Stimulated activated CD4-positive, alpha-beta T cell treated with anti-CD3 and anti-CD28 coated beads, TNF-alpha, amount 100 ng/mL, for 24 hours (primary cell): Measurements from ENCODE around the gene UBE2R2.
A peak's percentile ranks its signal among the peaks of the same experiment; 100 is the strongest.
"Not testable (repeated sequence)": the region's sequence is repeated elsewhere in the genome, so short reads cannot be mapped to it uniquely, and the experiment has no call there.

Experiments used
- DNase-seq, 3 experiments: peaks; one replicate each; pipeline ENCODE4 v3.0.0-alpha.2; 2020; ENCODE audit warnings: low read depth in 3 of 3

UBE2R2 gene

DNA sequence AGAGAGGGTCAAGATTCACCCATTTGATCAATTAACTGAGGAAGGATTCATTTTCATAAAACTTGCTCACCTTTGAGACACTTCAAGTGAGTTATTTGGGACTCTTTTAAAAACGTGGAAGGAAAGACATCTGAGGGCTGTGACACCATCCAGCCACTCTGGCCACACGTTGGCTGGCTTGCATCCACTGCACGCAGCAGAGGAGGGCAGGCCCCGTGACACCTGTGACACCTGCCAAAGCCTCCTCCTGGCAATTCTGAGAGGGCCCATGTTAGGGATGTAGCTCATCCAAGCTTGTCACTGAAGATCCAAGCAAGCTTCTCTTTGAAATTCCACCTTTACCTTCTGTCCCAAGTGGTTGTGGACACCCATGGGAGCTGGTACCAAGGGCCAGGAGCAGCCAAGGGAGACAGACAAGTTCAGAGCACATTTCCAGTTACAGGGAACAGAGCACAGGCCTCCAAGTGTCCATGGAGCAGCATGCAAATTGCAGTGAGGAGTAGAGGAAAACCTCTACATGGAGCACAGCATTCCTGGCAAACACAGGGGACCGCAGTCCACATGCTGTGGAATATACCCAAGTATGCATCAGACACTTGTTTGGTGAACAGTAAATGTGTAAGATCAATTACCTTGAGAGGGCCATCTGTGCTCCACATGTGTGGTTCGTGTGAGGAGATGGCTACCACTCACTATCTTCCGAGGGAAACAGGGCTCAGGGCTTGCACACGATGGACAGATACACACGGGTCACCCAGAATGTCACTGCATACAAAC lies 16.8 kb upstream of the UBE2R2 start:
- no peak for DNase-seq

DNA sequence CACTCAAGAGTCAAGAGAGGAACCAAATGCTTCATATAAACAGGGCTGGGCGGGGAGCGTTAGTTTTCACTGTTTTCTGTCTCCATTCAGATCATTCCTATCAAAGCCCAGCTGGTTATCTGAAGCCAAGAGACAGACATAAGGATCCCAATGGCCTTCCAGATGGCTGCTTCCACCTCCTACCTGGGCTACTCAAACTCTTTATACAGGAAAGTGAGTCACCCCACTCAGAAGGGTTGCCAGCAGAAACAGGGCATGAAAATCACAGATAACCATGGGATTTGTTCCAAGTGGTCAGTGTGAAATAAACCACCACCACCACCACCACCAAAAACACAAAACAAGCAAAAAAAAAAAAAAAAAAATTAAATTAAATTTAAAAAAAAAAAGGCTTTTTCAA lies 16.1 kb upstream of the UBE2R2 start:
- DNase-seq, result no peak

DNA sequence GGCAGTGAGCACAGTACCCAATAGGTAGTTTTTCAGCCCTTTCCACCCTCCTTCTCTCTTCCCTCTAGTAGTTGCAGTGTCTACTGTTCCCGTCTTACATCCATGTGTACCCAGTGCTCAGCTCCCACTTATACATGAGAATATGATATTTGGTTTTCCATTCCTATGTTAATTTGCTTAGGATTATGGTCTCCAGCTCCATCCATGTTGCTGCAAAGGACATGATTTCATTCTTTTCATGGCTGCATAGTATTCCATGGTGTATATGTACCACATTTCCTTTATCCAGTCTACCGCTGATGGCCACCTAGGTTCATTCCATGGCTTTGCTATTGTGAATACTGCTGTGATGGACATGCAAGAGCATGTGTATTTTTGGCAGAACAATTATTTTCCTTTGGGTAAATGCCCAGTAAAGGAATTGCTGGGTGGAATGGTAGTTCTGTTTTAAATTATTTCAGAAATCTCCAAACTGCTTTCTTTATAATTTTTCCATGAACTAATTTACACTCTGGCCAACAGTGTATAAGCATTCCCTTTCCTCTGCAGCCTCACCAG lies 14.9 kb upstream of the UBE2R2 start:
- not testable (repeated sequence) for DNase-seq

DNA sequence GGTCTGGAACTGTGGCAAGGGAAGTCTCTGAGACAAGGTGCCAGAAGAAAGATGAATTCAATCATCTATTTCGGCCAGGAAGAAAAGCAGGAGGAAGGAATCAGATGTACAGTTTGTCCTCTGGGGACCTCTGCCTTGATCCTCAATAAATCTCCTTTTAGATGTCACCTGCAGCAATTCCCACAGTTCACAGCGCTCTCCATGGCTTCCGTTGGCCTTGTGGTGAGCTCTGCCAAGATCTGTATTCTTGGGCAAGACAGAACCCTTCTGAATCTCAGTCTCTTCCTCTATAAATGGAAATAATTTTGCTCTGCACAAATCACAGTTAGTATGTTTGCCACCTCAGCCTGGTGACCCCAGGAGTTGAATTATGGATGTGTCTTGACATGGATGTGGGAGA lies 12.8 kb upstream of the UBE2R2 start:
- DNase-seq, result not testable (repeated sequence)

DNA sequence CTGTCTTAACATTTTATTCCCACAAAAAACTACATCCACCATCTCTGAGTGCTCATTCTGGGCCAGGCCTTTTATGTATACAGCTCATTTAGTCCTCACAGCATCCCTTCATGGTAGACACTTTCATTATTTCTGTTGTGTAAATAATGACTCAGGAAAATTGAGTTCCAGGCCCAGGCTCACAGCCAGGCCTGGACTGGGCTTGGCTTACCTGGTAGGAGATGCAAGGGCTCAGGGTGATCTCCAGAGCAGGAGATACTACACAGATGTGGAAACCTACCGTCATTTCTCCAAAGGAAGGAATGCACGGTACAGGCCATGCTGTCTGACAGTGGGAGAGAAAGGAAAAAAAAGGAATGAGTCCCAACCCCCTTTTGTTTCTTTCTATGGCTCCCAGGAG lies 9.8 kb upstream of the UBE2R2 start:
- DNase-seq, result not testable (repeated sequence)

DNA sequence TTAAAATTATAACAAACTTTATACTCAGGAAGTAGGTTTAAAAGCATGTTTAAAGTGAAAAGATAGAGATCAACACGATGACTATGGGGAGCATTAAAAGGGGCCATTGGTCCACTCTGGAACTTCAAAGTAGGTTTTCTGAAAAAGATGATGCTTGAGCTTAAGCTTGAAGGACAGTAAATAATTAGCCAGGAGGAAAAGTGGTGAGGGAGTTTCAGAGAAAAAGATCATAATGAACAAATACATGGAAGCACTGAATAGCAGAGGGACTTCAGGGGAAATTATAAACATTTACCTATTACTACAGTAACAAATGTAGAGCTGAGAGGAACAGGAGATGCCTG lies 8.0 kb upstream of the UBE2R2 start:
- DNase-seq, result not testable (repeated sequence)

DNA sequence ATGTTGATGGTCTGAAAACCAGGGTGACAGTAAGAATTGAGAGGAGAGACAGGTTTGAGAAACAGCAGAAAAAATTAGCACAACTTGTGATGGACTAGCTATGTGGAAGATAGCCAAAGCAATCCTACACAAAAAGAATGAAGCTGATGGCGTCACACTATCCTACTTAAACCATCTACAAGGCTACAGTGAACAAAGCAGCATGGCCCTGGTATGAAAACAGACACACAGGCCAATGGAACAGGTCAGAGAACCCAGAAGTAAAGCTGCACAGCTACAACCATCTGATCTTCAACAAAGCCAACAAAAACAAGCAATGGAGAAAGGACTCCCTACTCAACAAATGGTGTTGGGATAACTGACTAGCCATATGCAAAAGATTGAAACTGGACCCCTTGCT lies 7.5 kb upstream of the UBE2R2 start:
- no peak for DNase-seq

DNA sequence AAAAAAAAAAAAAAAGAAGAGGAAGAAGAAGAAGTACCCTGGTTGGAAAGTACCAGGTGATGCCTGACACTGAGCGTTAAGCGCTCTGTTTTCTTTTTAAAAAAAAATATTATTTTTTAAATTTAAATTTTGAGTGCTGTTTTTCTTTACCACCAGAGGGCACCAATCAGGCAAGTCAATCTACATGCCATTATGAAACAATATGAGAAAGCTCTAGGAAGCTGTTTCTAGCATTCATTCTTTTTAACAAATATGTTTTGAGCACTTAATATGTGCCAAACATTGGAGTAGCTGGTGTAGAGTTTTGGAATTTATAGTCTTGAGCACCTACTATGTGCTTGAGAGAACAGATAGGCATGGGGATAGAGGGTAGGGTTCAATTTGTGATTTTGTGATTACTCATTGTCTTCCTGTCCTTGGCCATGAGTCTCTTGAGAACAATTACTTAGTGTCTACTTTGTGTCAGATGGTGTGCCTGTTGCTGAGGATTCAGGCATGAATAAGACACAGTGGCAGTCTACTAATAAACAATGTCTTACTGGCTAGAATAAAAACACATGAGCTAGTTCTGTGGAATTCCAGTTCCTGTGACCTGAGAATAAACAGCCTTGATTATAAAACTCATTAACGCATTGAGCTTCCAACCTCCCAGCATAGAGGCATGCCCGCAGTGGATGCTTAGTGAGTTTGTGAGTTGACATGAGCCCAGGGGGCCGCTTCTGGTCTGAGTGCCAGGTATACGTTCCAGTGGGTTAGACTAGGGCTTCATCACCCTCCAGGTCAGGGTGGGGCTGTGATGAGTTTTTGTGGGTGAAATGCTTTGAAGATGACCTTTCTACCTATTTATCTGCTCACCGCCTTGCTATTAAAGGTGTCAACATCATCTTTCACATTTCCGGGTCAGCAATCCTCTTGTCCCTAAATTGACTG lies 3.0 kb upstream of the UBE2R2 start:
- no peak for DNase-seq

DNA sequence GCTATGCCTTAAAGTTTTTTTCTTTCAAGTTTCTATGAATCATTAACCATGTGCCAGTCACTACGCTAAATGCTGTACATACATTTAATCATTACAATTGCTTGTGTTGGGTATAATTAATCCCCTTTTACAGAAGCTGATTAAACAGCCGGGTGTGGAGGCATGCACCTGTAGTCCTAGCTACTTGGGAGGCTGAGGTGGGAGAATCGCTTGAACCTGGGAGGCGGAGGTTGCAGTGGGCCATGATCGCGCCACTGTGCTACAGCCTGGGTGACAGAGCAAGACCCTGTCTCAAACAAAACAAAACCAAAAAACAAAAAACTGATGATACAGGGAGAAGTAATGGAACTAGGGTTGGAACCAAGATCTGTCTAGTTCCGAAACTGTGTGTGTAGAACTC lies 1.2 kb upstream of the UBE2R2 start:
- no peak for DNase-seq

DNA sequence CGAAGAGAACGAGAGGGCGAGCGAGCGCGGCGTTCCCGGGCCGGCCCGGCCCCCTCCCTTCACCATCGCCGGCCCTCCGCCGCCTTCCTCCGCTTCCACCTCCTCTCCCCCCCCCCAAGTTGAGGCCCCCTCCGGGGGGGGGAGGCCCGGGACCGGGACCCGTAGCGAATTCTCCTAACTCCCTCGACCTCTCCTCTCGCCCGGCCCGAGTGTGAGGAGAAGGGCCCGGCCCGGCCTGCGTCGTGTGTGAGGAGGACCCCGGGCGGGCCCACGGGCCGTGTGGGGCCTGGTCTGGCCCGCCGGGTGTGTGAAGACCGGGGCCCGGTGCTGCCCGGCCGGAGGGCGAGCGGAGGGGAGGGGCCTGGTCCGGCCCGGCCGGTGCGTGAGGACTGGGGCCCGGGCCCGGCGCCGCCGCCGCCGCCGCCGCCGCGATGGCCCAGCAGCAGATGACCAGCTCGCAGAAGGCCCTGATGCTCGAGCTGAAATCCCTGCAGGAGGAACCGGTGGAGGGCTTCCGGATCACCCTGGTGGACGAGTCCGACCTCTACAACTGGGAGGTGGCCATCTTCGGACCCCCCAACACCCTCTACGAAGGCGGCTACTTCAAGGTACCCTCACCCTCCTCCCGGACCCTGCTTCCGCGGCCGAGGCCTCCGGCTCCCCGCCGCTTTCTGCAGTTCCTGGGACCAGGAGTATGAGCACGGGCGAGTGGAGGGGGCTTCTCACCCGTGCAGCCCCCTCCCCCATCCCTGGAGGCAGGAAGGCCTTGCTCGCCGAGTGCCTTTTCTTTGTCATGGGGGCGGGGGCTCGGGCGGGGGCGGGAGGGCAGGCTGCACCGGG lies 587 bp downstream of the UBE2R2 start:
- DNase-seq, result peak; percentile 11 to 48 (median 19)

DNA sequence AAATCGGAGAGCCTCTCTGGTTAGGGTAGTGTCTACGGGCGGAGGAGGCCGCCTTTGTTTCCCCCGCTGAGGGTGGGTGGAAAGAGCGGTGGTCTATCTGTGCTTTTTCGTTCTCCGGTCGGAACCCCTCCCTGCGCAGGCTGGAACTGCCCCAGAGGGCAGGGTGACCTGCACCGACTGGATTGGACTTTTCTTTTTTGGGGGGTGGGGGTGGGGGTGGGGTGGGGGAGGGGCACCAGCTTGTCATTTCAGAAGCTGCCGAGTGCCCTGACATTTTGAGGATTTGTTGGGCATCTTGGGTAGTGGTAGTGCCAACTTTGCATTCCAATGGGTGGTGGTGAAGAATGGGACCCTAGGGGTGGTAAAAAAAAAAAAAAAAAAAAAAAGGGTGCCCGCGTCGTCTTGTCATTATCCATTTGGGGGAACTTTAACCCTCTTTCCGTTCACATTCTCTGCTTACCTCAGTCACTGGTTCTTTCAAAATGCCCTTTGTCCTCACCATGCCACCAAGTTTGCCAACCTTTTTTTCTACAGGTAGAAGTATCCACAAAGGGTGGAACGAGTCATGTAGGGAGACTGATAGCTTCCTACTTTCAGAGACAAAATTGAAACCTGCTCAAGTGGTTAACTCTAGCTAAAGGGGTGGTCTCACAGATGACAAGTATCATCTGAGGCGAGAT lies 1.3 kb downstream of the UBE2R2 start:
- DNase-seq, result no peak

DNA sequence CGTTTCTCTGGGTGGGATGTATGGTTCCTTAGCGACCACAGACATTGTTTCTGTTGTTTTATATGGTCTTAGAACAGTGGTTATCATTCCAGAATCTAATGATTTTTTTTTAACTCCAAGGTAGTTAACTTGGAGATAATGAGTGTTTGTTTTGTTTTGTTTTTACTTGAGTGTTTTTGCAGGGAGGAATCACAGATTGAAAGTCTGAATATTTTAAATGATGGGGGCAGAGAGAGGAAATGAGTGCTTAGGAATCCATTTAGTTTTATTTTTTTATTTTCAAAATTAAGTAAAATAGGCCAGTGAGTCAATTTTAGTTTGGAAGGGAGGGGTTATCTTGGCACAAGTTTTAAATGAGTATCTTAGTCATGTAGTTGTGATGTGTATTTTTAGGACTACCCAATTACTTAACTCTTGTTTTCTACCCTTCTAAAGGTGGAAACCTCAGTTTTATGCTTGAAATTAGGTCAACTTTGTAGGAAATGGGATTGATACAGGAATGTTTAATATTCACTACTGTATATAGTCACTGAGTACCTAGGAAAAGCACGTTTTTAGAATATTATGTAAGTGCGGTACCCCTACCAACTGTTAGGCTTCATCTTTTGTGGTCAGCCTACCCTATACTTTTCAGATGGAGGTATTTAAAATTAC lies 2.0 kb downstream of the UBE2R2 start:
- no peak for DNase-seq

DNA sequence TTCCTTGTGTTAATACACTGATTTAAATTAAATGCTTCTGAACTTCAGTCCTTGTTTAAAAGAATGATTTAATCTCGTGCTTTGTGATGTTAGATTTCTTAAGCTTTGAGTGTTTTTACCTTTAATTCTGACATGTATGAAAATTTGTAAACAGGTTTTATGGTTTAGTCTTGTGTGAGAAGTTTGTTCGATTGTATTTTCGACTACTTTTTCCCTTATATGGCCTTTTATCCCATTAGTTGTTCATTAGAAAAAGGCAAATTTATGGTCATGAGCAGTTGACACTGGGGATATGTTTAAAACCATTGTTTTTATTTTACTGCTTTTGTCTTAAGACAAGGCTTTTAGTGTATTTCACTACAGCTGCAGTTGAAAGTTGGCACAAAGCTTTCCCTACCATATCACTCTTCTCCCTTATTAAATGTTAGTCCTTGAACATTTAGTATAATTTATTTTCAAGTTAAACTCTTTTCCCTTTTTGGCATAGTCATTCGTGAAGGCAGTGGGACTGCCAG lies 3.3 kb downstream of the UBE2R2 start:
- no peak for DNase-seq

DNA sequence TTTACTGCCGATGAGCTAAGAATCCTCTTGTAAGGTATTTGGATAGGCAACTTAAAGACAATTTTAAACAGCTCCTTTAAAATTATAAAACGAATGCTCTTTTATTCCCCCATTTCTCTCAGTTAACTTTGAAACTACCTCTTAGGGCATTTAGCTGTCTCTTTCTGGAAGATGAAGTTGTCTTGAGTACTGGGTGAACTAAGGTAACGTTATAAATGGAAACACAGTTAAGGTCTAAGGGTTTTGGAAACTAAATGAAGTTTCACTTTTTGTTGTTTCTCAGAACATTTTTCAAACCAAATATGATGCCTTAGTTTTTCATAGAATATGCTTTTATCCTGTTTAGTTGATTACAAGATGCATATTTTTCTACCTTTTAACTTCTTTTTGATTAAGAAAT lies 6.8 kb downstream of the UBE2R2 start:
- no peak for DNase-seq

DNA sequence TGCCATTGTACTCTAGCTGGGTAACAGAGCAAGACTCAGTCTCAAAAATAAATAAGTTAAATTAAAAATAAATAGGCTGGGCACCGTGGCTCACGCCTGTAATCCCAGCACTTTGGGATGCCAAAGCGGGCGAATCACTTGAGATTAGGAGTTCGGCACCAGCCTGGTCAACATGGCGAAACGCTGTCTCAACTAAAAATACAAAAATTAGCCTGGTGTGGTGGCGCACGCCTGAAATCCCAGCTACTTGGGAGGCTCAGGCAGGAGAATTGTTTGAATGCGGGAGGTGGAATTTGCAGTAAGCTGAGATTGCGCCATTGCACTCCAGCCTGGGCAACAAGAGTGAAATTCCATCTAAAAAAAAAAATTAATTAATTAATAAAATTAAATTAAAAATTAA lies 10.3 kb downstream of the UBE2R2 start:
- DNase-seq, result not testable (repeated sequence)

DNA sequence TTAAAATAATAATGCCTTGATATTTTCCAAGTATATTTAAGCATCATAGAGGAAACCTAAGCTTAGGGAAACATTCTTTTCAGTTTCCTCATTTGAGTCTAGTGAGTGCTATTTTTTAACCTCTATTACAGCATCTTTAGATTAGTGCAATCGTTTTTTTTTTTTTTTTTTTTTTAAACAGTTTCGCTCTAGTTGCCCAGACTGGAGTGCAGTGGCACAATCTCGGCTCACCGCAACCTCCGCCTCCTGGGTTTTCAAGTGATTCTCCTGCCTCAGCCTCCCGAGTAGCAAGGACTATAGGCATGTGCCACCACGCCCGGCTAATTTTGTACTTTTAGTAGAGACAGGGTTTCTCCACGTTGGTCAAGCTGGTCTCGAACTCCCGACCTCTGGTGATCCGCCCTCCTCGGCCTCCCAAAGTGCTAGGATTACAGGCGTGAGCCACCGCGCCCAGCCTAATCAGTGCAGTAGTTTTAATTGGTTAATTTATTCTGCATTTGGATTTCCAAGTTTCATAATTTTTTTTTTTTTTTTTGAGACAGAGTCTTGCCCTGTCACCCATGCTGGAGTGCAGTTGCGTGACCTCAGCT lies 12.8 kb downstream of the UBE2R2 start:
- DNase-seq, result not testable (repeated sequence)

DNA sequence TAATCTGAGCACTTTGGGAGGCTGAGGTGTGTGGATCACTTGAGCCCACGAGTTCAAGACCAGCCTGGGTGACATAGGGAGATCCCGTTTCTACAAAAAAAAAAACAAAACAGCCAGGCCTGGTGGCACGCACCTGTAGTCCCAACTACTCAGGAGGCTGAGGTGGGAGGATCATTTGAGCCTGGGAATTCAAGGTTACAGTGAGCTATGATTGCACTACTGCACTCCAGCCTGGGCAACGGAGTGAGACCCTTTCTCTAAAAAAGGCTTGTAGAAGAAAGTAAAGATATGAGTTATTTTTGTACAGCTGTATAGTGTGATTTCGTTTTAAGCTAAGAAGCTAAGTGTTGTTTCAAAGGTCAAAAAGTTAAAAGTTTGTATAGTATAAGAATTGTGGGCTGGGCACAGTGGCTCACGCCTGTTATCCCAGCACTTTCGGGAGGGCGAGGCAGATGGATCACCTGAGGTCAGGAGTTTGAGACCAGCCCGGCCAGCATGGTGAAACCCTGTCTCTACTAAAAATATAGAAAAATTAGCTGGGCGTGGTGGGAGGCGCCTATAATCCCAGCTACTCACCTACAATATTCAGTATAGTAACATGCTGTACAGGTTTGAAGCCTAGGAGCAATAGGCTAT lies 18.8 kb downstream of the UBE2R2 start:
- no peak for DNase-seq

DNA sequence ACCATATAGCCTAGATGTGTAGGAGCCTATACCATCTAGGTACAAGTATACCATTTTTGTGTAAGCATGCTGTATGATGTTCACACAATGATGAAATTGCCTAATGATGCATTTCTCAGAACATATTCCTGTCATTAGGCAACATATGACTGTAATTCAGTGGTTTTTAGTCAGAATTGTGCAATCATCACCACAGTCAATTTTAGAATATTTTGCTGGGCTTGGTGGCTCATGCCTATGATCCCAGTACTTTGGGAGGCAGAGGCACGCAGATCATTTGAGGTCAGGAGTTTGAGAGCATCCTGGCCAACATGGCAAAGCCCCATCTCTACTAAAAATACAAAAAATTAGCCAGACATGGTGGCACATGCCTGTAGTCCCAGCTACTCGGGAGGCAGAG lies 19.3 kb downstream of the UBE2R2 start:
- not testable (repeated sequence) for DNase-seq

DNA sequence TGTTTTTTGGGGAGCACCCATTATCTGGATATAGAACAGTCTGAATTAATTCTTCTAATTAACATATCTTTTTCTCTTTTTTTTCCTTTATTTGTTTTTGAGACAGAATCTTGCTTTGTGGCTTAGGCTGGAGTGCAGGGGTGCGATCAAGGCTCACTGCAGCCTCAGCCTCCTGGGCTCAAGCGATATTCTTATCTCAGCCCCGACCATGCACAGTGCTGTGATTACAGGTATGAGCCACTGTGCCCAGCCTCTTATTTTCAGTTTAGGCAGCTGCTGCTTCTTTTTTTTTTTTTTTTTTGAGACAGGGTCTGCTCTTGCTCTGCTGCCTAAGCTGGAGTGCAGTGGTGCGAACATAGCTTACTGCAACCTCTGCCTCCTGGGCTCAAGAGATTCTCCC lies 20.2 kb downstream of the UBE2R2 start:
- no peak for DNase-seq

DNA sequence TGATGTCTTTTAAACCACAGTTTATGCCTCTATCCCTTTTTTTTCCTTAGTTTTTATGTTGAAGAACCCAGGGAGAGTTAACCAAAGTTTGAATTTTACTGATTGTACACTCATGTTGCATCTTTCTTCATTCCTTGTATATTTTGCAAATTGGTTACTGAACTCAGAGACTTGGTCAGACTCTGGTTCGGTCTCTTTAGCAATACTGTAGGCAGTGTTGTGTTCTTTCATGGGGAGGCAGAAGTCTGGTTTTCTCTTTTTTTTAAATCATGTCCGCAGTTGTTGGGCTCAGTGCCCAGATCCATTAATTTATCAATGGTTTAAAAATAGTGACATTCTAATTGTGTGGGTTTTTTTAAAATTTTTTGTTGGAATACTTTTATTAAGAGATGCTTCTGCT lies 23.4 kb downstream of the UBE2R2 start:
- no peak for DNase-seq
